Measurements from ENCODE around the gene TEF. TPM values are rescaled to one million over a fixed set of nuclear protein-coding genes. Genes with fewer than 3 reads are reported as not detected.
"Not testable (repeated sequence)": the region's sequence is repeated elsewhere in the genome, so short reads cannot be mapped to it uniquely, and the experiment has no call there.

TEF gene
- total RNA-seq, 1 donor, result 8.6 TPM

- DNase-seq (ENCODE audit: low read depth), result no peak
- H3K4me3 ChIP-seq (ENCODE audit: low read depth, low read length), result no peak overlapping the region
- TF ChIP-seq CTCF (IDR thresholded peaks at IDR 0.05; ENCODE audit: insufficient read depth, low read depth, low read length), result no peak
Measured at GRCh38 chr22:41394012-41394356, 12.2 kb downstream of the TEF start.

- no peak for TF ChIP-seq CTCF (IDR thresholded peaks at IDR 0.05; ENCODE audit: insufficient read depth, low read depth, low read length)
- H3K4me3 ChIP-seq (ENCODE audit: low read depth, low read length), result no peak overlapping the region
- no peak for DNase-seq (ENCODE audit: low read depth)
Measured at GRCh38 chr22:41395531-41396240, 13.9 kb downstream of the TEF start.

GRCh38 chr22:41397143-41397811 lies 15.5 kb downstream of the TEF start:
- DNase-seq (ENCODE audit: low read depth), result no peak
- no peak for TF ChIP-seq CTCF (IDR thresholded peaks at IDR 0.05; ENCODE audit: insufficient read depth, low read depth, low read length)
- H3K4me3 ChIP-seq (ENCODE audit: low read depth, low read length), result no peak overlapping the region

GRCh38 chr22:41398921-41399320 lies 17.2 kb downstream of the TEF start:
- H3K4me3 ChIP-seq (ENCODE audit: low read depth, low read length), result no peak overlapping the region
- DNase-seq (ENCODE audit: low read depth), result no peak
- TF ChIP-seq CTCF (IDR thresholded peaks at IDR 0.05; ENCODE audit: insufficient read depth, low read depth, low read length), result no peak

- no peak overlapping the region for H3K4me3 ChIP-seq (ENCODE audit: low read depth, low read length)
- TF ChIP-seq CTCF (IDR thresholded peaks at IDR 0.05; ENCODE audit: insufficient read depth, low read depth, low read length), result no peak
- DNase-seq (ENCODE audit: low read depth), result peak; percentile 88
Measured at GRCh38 chr22:41401781-41402648, 20.3 kb downstream of the TEF start.

- H3K4me3 ChIP-seq (ENCODE audit: low read depth, low read length); DNase-seq (ENCODE audit: low read depth): not testable (repeated sequence)
Measured at GRCh38 chr22:41402851-41403250, 21.1 kb downstream of the TEF start.
